ENCODE results near the gene TMIGD1. TPM values are rescaled to one million over a fixed set of nuclear protein-coding genes. Genes with fewer than 3 reads are reported as not detected.
"Not testable (repeated sequence)": the region's sequence is repeated elsewhere in the genome, so short reads cannot be mapped to it uniquely, and the experiment has no call there.

Gene TMIGD1
- total RNA-seq, 2 donors from 2014 or later, result not detected

DNA sequence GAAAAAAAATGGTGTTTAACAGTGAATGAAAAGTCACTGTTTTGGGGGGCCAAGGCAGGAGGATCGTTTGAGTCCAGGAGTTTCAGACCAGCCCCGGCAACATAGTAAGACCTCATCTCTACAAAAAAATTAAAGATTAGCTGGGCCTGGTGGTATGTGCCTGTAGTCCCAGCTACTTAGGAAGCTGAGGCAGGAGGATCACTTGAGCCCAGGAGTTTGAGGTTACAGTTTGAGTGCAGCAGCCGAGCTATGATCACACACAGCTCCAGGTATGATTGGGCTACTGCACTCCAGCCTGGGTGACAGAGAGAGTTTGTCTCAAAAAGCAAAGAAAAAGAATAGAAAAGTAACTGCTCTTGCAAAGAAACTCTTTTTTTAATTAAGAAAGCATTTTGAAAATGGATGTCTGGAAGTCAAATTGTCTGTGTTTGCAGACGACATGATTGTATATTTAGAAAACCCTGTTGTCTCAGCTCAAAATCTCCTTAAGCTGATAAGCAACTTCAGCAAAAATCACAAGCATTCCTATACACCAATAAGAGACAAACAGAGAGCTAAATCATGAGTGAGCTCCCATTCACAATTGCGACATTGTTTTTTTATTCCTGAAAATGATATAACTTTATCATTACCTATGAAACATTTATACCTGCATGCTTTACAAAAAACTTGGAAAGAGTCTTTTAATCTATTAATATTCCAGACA lies 24.4 kb upstream of the TMIGD1 start:
- Histone ChIP-seq H3K4me3 (no peak overlapping the region), H3K4me1 (ENCODE audit: control insufficient read depth in 1 of 2, low read depth in 2 of 2) (no peaks in the 10 kb centered on the region), H3K36me3 (no peaks in the 10 kb centered on the region), H3K27ac (no peak overlapping the region), H3K9me3 (peaks cover 9% of the 10 kb centered on the region), H3K27me3 (replicated peaks; ENCODE audit: insufficient read depth) (no peaks in the 10 kb centered on the region)
- DNase-seq (ENCODE audit: low spot score), result no peak
- TF ChIP-seq, protein P1, sequence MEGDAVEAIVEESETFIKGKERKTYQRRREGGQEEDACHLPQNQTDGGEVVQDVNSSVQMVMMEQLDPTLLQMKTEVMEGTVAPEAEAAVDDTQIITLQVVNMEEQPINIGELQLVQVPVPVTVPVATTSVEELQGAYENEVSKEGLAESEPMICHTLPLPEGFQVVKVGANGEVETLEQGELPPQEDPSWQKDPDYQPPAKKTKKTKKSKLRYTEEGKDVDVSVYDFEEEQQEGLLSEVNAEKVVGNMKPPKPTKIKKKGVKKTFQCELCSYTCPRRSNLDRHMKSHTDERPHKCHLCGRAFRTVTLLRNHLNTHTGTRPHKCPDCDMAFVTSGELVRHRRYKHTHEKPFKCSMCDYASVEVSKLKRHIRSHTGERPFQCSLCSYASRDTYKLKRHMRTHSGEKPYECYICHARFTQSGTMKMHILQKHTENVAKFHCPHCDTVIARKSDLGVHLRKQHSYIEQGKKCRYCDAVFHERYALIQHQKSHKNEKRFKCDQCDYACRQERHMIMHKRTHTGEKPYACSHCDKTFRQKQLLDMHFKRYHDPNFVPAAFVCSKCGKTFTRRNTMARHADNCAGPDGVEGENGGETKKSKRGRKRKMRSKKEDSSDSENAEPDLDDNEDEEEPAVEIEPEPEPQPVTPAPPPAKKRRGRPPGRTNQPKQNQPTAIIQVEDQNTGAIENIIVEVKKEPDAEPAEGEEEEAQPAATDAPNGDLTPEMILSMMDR (IDR thresholded peaks at IDR 0.05), result no peak
- ATAC-seq (ENCODE audit: insufficient number of reproducible peaks, low FRiP score, low read depth), result no peak

DNA sequence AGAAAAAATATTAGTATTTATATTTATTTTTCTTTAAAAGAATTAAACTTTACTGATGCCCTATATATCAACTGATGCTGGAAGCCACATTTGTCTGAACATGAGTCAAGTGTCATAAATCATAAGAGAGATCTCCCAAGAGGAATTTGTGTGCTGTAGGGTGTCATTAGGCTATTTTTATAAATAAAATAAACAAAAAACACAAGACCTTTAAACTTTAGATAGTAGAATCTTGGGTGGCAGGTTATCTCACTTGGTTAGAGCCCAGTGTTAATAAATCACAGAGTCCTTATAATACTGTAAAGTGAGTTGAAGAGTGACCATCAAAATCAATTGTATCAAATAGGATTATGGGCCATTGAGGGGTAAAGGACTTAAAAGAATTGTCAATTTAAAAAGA lies 23.6 kb upstream of the TMIGD1 start:
- ATAC-seq (ENCODE audit: insufficient number of reproducible peaks, low FRiP score, low read depth) (no peak), DNase-seq (ENCODE audit: low spot score) (no peak)
- no peaks in the 10 kb centered on the region for H3K4me1 ChIP-seq (ENCODE audit: control insufficient read depth in 1 of 2, low read depth in 2 of 2)
- no peak overlapping the region for H3K4me3 ChIP-seq
- TF ChIP-seq, protein P1 (IDR thresholded peaks at IDR 0.05), result no peak
- H3K36me3 ChIP-seq, result no peaks in the 10 kb centered on the region
- no peak overlapping the region for H3K27ac ChIP-seq
- no peaks in the 10 kb centered on the region for H3K27me3 ChIP-seq (replicated peaks; ENCODE audit: insufficient read depth)
- peaks cover 8% of the 10 kb centered on the region for H3K9me3 ChIP-seq

DNA sequence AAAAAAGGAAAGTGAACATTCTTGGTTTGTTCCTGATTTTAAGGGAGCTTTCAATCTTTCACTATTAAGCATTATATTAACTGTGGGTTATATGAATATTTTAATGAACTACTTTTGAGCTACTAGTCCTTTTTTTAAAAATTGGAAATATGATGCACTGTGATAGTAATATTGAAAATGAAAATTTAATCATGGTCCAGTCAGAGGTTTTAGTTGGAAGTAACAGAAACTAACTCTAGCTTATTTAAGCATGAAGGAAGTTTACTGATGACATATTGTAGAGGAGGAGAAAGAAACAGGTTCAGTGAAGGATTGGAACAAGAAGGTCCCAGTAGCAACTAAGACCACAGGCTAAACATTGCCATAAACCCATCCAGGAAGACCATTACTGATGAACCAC lies 20.8 kb upstream of the TMIGD1 start:
- H3K27me3 ChIP-seq (replicated peaks; ENCODE audit: insufficient read depth), result no peaks in the 10 kb centered on the region
- ATAC-seq (ENCODE audit: insufficient number of reproducible peaks, low FRiP score, low read depth), result no peak
- H3K4me1 ChIP-seq (ENCODE audit: control insufficient read depth in 1 of 2, low read depth in 2 of 2), result no peaks in the 10 kb centered on the region
- no peak overlapping the region for H3K4me3 ChIP-seq
- no peak overlapping the region for H3K27ac ChIP-seq
- no peaks in the 10 kb centered on the region for H3K36me3 ChIP-seq
- TF ChIP-seq, protein P1 (IDR thresholded peaks at IDR 0.05), result no peak
- DNase-seq (ENCODE audit: low spot score), result no peak
- H3K9me3 ChIP-seq, result no peaks in the 10 kb centered on the region

DNA sequence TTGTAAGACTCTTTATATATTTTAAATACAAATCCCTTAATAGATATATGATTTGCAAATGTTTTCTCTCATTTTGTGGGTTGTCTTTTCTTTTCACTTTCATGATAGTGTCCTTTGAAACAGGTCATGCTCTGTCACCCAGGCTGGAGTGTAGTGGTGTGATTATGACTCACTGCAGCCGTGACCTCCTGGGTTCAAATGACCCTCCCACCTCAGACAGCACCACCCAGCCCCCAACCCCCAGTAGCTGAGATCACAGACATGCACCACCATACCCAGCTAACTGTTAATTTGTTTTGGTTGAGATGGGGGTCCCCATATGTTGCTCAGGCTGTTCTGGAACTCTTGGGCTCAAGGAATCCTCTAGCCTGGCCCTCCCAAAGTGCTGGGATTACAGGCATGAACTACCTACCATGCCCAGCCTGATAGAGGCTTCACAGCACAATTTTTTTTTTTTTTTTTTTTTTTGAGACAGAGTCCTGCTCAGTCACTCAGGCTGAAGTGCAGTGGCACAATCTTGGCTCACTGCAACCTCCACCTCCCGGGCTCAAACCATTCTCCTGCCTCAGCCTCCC lies 18.5 kb upstream of the TMIGD1 start:
- no peaks in the 10 kb centered on the region for H3K27me3 ChIP-seq (replicated peaks; ENCODE audit: insufficient read depth)
- DNase-seq (ENCODE audit: low spot score) (no peak), ATAC-seq (ENCODE audit: insufficient number of reproducible peaks, low FRiP score, low read depth) (no peak)
- no peaks in the 10 kb centered on the region for H3K4me1 ChIP-seq (ENCODE audit: control insufficient read depth in 1 of 2, low read depth in 2 of 2)
- no peaks in the 10 kb centered on the region for H3K36me3 ChIP-seq
- H3K4me3 ChIP-seq, result no peak overlapping the region
- H3K27ac ChIP-seq, result no peak overlapping the region
- TF ChIP-seq, protein P1 (IDR thresholded peaks at IDR 0.05), result no peak
- no peaks in the 10 kb centered on the region for H3K9me3 ChIP-seq

DNA sequence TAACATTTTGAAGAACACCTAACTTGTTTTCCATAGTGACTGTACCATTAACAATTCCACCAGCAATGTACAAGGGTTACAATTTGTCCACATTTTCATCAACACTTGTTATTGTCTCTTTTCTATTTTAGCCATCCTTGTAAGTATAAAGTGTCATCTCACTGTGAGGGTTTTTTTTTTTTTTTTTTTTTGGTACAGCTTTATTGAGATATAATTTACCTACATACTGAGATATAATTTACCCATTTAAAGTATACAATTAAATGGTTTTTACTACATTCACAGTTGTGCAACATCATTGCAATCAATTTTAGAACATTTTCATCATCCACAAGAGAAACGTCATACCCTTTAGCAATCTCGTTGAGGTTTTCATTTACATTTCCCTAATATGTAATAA lies 17.9 kb upstream of the TMIGD1 start:
- TF ChIP-seq, protein P1 (IDR thresholded peaks at IDR 0.05), result no peak
- H3K9me3 ChIP-seq, result no peaks in the 10 kb centered on the region
- H3K27ac ChIP-seq, result no peak overlapping the region
- H3K27me3 ChIP-seq (replicated peaks; ENCODE audit: insufficient read depth), result no peaks in the 10 kb centered on the region
- no peak for DNase-seq (ENCODE audit: low spot score)
- no peak for ATAC-seq (ENCODE audit: insufficient number of reproducible peaks, low FRiP score, low read depth)
- no peaks in the 10 kb centered on the region for H3K4me1 ChIP-seq (ENCODE audit: control insufficient read depth in 1 of 2, low read depth in 2 of 2)
- H3K4me3 ChIP-seq, result no peak overlapping the region
- H3K36me3 ChIP-seq, result no peaks in the 10 kb centered on the region

DNA sequence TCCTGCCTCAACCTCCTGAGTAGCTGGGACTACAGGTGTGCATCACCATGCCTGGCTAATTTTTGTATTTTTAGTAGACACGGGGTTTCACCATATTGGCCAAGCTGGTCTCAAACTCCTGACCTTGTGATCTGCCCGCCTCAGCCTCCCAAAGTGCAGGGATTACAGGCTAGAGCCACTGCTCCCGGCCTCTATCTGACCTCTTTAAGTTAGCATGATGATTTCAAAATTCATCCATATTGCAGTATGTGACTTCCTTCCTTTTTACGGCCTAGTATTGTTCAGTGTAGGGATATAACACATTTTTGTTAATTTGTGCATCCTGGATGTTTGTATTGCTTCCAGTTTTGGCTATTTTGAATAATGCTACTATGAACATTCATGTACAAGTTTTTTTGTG lies 17.4 kb upstream of the TMIGD1 start:
- H3K27me3 ChIP-seq (replicated peaks; ENCODE audit: insufficient read depth); H3K9me3 ChIP-seq; DNase-seq (ENCODE audit: low spot score); H3K27ac ChIP-seq; H3K4me3 ChIP-seq; H3K36me3 ChIP-seq; ATAC-seq (ENCODE audit: insufficient number of reproducible peaks, low FRiP score, low read depth); H3K4me1 ChIP-seq (ENCODE audit: control insufficient read depth in 1 of 2, low read depth in 2 of 2): not testable (repeated sequence)

Data from thoracic aorta (tissue), 2 donors.